HepG2 (cell line): ENCODE results near the gene GRHPR. TPM values are rescaled to one million over a fixed set of nuclear protein-coding genes. Genes with fewer than 3 reads are reported as not detected.
A peak's percentile ranks its signal among the peaks of the same experiment; 100 is the strongest.

ENCODE experiments used
- ASH2L ChIP-seq: fragments of 300-600, 200-600 bp; sonication (generic); IDR thresholded peaks from 2 replicates; pipeline ENCODE4 v1.7.0; 2017; ENCODE audit warnings: low read depth, mild to moderate bottlenecking, moderate library complexity, mixed read lengths, low read length; ENCODE audit not compliant: insufficient read length
- HOXA5 ChIP-seq: sonication (generic); formaldehyde crosslinking; IDR thresholded peaks from 2 replicates; pipeline ENCODE4 v1.4.0; 2020; ENCODE audit warnings: missing genetic modification reagents
- MAFF ChIP-seq: IDR thresholded peaks from 2 replicates; pipeline ENCODE4 v1.6.1; 2011; ENCODE audit warnings: low read depth, low read length, improper control_type of control experiment
- NR2F6 ChIP-seq, 2 experiments: IDR thresholded peaks; 2 replicates each; pipeline ENCODE4 v1.6.1; 2016; ENCODE audit warnings: antibody characterized with exemption in 1 of 2, mild to moderate bottlenecking in 1 of 2
- POLR2G ChIP-seq: fragments of 200-400 bp; formaldehyde crosslinking; IDR thresholded peaks from 2 replicates; pipeline ENCODE4 v1.6.1; 2018; ENCODE audit warnings: mild to moderate bottlenecking, low read depth, low read length, moderate library complexity
- TCF12 ChIP-seq, 2 experiments: fragments of 450-650 bp in 1 of 2; sonication (generic) in 1 of 2; formaldehyde crosslinking in 1 of 2; IDR thresholded peaks; 2 replicates each; pipeline versions ENCODE4 v1.6.1 to v1.8.0; 2017 to 2022; ENCODE audit warnings: antibody characterized with exemption in 1 of 2, mild to moderate bottlenecking in 1 of 2, missing genetic modification reagents in 1 of 2, moderate library complexity in 1 of 2
- polyA plus RNA-seq, 8 experiments: library from polyadenylated mRNA; depleted of rRNA in 3 of 8; stranded (reverse) in 7 of 8; unstranded in 1 of 8; fragments of >200 nt; fragmentation: Illumina TruSeq in 4 of 8; extraction: Trizol in 4 of 8; gene quantifications; 2 replicates each; pipeline versions ENCODE4 v1.2.1 to v1.2.3, GENCODE V29; 2011 to 2016; ENCODE audit warnings: low read depth in 4 of 8, missing spikeins in 1 of 8, mixed read lengths in 1 of 8; ENCODE audit not compliant: insufficient read depth in 1 of 8
- total RNA-seq, 5 experiments: library from RNA; depleted of rRNA; stranded (reverse); fragments of >200 nt; fragmentation: Illumina TruSeq; extraction: Trizol; gene quantifications; 2 replicates each; pipeline ENCODE4 v1.2.3, GENCODE V29; 2016; ENCODE audit warnings: low read depth in 1 of 5
- TF ChIP-seq, protein P1 (sequence below), 2 experiments: fragments of 450-650 bp in 1 of 2; sonication (generic) in 1 of 2; formaldehyde crosslinking in 1 of 2; IDR thresholded peaks; 2 replicates each; pipeline versions ENCODE4 v1.6.1 to v1.8.0; 2016 to 2022; ENCODE audit warnings: antibody characterized with exemption in 1 of 2, mild to moderate bottlenecking in 1 of 2, missing genetic modification reagents in 1 of 2
- TF ChIP-seq, protein P2 (sequence below): IDR thresholded peaks from 2 replicates; pipeline ENCODE4 v1.6.1; 2012; ENCODE audit warnings: low read length, improper control_type of control experiment
- TF ChIP-seq, protein P3 (sequence below): sonication (generic); formaldehyde crosslinking; IDR thresholded peaks from 2 replicates; pipeline ENCODE4 v1.4.0; 2020; ENCODE audit warnings: mild to moderate bottlenecking, missing genetic modification reagents

The GRHPR gene
- total and polyA plus RNA-seq, 2 of the 13 experiments (the other 11 are each of a cell fraction or from before 2014, with no cell fraction given), result 113 to 115 TPM

DNA sequence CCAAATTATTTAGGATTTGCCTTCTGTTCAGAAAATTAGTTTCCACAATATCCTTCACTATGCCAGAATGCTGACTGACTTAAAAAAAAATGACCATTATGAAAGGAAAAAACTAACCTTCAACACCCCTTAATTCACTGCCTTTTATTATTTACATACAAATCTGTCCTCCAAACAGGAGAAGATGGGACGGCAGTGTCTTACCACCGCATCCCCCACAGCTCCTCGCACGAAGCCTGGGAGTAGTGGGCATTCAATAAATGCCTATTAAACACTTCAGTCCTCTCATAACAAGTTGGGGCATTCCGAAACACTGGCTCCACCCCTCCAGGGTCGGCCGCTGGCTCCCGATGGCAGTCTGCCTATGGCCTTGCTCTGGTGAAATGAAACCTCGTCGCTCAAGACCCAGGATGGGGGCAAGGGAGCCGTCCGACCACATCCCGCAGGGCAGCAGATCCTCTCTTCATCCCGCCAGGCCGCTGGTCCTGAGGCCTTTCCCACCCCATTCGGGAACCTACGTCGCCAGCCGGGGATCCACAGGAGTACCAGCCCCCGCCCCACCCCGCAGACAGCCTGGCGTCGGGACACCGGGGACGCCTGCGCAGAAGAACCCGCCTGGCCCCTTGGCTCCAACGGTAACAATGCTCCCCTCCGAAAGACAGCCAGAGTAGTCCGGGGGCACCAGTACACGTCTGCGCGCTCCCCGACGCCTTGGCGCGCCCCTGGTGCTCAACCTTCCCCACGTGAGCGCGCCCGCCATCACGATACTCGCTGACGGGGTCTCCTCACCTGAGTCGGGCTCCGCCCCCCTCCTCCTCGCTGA, 42.1 kb downstream of the GRHPR start (continued):
- TF ChIP-seq, protein P1, sequence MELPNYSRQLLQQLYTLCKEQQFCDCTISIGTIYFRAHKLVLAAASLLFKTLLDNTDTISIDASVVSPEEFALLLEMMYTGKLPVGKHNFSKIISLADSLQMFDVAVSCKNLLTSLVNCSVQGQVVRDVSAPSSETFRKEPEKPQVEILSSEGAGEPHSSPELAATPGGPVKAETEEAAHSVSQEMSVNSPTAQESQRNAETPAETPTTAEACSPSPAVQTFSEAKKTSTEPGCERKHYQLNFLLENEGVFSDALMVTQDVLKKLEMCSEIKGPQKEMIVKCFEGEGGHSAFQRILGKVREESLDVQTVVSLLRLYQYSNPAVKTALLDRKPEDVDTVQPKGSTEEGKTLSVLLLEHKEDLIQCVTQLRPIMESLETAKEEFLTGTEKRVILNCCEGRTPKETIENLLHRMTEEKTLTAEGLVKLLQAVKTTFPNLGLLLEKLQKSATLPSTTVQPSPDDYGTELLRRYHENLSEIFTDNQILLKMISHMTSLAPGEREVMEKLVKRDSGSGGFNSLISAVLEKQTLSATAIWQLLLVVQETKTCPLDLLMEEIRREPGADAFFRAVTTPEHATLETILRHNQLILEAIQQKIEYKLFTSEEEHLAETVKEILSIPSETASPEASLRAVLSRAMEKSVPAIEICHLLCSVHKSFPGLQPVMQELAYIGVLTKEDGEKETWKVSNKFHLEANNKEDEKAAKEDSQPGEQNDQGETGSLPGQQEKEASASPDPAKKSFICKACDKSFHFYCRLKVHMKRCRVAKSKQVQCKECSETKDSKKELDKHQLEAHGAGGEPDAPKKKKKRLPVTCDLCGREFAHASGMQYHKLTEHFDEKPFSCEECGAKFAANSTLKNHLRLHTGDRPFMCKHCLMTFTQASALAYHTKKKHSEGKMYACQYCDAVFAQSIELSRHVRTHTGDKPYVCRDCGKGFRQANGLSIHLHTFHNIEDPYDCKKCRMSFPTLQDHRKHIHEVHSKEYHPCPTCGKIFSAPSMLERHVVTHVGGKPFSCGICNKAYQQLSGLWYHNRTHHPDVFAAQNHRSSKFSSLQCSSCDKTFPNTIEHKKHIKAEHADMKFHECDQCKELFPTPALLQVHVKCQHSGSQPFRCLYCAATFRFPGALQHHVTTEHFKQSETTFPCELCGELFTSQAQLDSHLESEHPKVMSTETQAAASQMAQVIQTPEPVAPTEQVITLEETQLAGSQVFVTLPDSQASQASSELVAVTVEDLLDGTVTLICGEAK (IDR thresholded peaks at IDR 0.05), result no peak
- TF ChIP-seq, protein P1 (CRISPR knock-in tag; IDR thresholded peaks at IDR 0.05), result peak; percentile 32; the same call in 1 of the 2 replicates
- TF ChIP-seq, protein P2, sequence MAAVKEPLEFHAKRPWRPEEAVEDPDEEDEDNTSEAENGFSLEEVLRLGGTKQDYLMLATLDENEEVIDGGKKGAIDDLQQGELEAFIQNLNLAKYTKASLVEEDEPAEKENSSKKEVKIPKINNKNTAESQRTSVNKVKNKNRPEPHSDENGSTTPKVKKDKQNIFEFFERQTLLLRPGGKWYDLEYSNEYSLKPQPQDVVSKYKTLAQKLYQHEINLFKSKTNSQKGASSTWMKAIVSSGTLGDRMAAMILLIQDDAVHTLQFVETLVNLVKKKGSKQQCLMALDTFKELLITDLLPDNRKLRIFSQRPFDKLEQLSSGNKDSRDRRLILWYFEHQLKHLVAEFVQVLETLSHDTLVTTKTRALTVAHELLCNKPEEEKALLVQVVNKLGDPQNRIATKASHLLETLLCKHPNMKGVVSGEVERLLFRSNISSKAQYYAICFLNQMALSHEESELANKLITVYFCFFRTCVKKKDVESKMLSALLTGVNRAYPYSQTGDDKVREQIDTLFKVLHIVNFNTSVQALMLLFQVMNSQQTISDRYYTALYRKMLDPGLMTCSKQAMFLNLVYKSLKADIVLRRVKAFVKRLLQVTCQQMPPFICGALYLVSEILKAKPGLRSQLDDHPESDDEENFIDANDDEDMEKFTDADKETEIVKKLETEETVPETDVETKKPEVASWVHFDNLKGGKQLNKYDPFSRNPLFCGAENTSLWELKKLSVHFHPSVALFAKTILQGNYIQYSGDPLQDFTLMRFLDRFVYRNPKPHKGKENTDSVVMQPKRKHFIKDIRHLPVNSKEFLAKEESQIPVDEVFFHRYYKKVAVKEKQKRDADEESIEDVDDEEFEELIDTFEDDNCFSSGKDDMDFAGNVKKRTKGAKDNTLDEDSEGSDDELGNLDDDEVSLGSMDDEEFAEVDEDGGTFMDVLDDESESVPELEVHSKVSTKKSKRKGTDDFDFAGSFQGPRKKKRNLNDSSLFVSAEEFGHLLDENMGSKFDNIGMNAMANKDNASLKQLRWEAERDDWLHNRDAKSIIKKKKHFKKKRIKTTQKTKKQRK, result no peak
- TF ChIP-seq POLR2G (peak; percentile 66; the same call in 1 of the 2 replicates), HOXA5 (0 out of 2 replicates have a peak, but pooled peaks have one; percentile 22), NR2F6 (IDR thresholded peaks at IDR 0.05) (no peak), NR2F6 (CRISPR knock-in tag; IDR thresholded peaks at IDR 0.05) (no peak), TCF12 (IDR thresholded peaks at IDR 0.05) (no peak), TCF12 (CRISPR knock-in tag; IDR thresholded peaks at IDR 0.05) (no peak; the same call in 1 of the 2 replicates), MAFF (no peak), ASH2L (peak; percentile 76)
- TF ChIP-seq, protein P3, sequence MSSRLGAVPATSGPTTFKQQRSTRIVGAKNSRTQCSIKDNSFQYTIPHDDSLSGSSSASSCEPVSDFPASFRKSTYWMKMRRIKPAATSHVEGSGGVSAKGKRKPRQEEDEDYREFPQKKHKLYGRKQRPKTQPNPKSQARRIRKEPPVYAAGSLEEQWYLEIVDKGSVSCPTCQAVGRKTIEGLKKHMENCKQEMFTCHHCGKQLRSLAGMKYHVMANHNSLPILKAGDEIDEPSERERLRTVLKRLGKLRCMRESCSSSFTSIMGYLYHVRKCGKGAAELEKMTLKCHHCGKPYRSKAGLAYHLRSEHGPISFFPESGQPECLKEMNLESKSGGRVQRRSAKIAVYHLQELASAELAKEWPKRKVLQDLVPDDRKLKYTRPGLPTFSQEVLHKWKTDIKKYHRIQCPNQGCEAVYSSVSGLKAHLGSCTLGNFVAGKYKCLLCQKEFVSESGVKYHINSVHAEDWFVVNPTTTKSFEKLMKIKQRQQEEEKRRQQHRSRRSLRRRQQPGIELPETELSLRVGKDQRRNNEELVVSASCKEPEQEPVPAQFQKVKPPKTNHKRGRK (CRISPR knock-in tag), result no peak
